Measurements from ENCODE around the gene SIGLEC10.

SIGLEC10 gene

GRCh38 chr19:51391073-51391611 lies 26.3 kb downstream of the SIGLEC10 start:
- no peak for TF ChIP-seq ZNF274 (IDR thresholded peaks at IDR 0.05; ENCODE audit: low read depth, low read length)
- no peak overlapping the region for H3K4me3 ChIP-seq (ENCODE audit: low read length)

GRCh38 chr19:51389143-51389542 lies 28.3 kb downstream of the SIGLEC10 start:
- H3K4me3 ChIP-seq (ENCODE audit: low read length): no peak overlapping the region
- no peak for TF ChIP-seq ZNF274 (IDR thresholded peaks at IDR 0.05; ENCODE audit: low read depth, low read length)

GRCh38 chr19:51387924-51388389 lies 29.5 kb downstream of the SIGLEC10 start, which contains the start of gene LIM2:
Gene LIM2 (minus strand): TSS chr19:51387974. CDS start chr19:51387443, 531 bp downstream.
- no peak for TF ChIP-seq ZNF274 (IDR thresholded peaks at IDR 0.05; ENCODE audit: low read depth, low read length)
- H3K4me3 ChIP-seq (ENCODE audit: low read length): no peak within 1 kb of the TSS

GRCh38 chr19:51386882-51387520 lies 30.4 kb downstream of the SIGLEC10 start:
- TF ChIP-seq ZNF274 (IDR thresholded peaks at IDR 0.05; ENCODE audit: low read depth, low read length): no peak
- H3K4me3 ChIP-seq (ENCODE audit: low read length): no peak overlapping the region

GRCh38 chr19:51382004-51382403 lies 35.4 kb downstream of the SIGLEC10 start:
- H3K4me3 ChIP-seq (ENCODE audit: low read length): no peak overlapping the region
- TF ChIP-seq ZNF274 (IDR thresholded peaks at IDR 0.05; ENCODE audit: low read depth, low read length): no peak

- TF ChIP-seq ZNF274 (IDR thresholded peaks at IDR 0.05; ENCODE audit: low read depth, low read length): no peak
- H3K4me3 ChIP-seq (ENCODE audit: low read length): no peak overlapping the region
Observed at GRCh38 chr19:51380379-51380778, 37.1 kb downstream of the SIGLEC10 start.

GRCh38 chr19:51377422-51377821 lies 40.0 kb downstream of the SIGLEC10 start:
- no peak for TF ChIP-seq ZNF274 (IDR thresholded peaks at IDR 0.05; ENCODE audit: low read depth, low read length)
- H3K4me3 ChIP-seq (ENCODE audit: low read length): no peak overlapping the region

GRCh38 chr19:51375504-51376221 lies 41.8 kb downstream of the SIGLEC10 start:
- H3K4me3 ChIP-seq (ENCODE audit: low read length): no peak overlapping the region
- no peak for TF ChIP-seq ZNF274 (IDR thresholded peaks at IDR 0.05; ENCODE audit: low read depth, low read length)

GRCh38 chr19:51372649-51373504 lies 44.6 kb downstream of the SIGLEC10 start, which contains the start of gene NKG7:
Gene NKG7 (minus strand): TSS chr19:51372654. CDS start chr19:51372535, 119 bp downstream.
- TF ChIP-seq ZNF274 (IDR thresholded peaks at IDR 0.05; ENCODE audit: low read depth, low read length): no peak

GRCh38 chr19:51372021-51372648 lies 45.3 kb downstream of the SIGLEC10 start:
- H3K4me3 ChIP-seq (ENCODE audit: low read length): no peak overlapping the region; the same call in 1 of the 2 replicates
- no peak for TF ChIP-seq ZNF274 (IDR thresholded peaks at IDR 0.05; ENCODE audit: low read depth, low read length)

More at GRCh38 chr19:51372649-51373504, 44.6 kb downstream of the SIGLEC10 start, which contains the start of gene NKG7:
- no peak within 1 kb of the TSS; the same call in 1 of the 2 replicates for H3K4me3 ChIP-seq (ENCODE audit: low read length)

- TF ChIP-seq ZNF274 (IDR thresholded peaks at IDR 0.05; ENCODE audit: low read depth, low read length): no peak
- no peak overlapping the region for H3K4me3 ChIP-seq (ENCODE audit: low read length)
Observed at GRCh38 chr19:51371186-51371690, 46.2 kb downstream of the SIGLEC10 start.

- H3K4me3 ChIP-seq (ENCODE audit: low read length): no peak overlapping the region
- no peak for TF ChIP-seq ZNF274 (IDR thresholded peaks at IDR 0.05; ENCODE audit: low read depth, low read length)
Observed at GRCh38 chr19:51370230-51370629, 47.2 kb downstream of the SIGLEC10 start.

Measured in GM08714 (cell line).